GM12878 (cell line): ENCODE measurements around the gene DYNLL2. TPM values are rescaled to one million over a fixed set of nuclear protein-coding genes. Genes with fewer than 3 reads are reported as not detected.

Experiments
- ATAC-seq: fragments of 200-7000 bp; cut with Tn5 transposase; 3 replicates; pipeline ENCODE4 v1.9.1; 2020; ENCODE audit warnings: mild to moderate bottlenecking, moderate library complexity
- BruUV-seq: library from RNA; stranded (reverse); fragments of 400-500 nt; replicated peaks from 2 replicates; lab custom pipeline; 2021; lab: Mats Ljungman, UMichigan
- CTCF ChIA-PET: fragments of 300-600 bp; sonication (Branson Sonifier 250); formaldehyde crosslinking; extraction: SDS; loops from one replicate; lab custom pipeline; 2021; ENCODE audit warnings: inconsistent platforms; lab: Yijun Ruan, JAX
- POLR2A ChIA-PET: fragments of 350-600 bp; formaldehyde crosslinking; extraction: SDS; loops from one replicate; lab custom pipeline; 2021; ENCODE audit warnings: inconsistent platforms; lab: Charles Lee
- RAD21 ChIA-PET: fragments of 300-600 bp; sonication (Branson Sonifier 250); formaldehyde crosslinking; loops from one replicate; lab custom pipeline; 2023; ENCODE audit warnings: antibody characterized with exemption; ENCODE audit not compliant: unreplicated experiment; lab: Charles Lee
- SMC1A ChIA-PET: fragments of 300-600 bp; sonication (Branson Sonifier 250); formaldehyde crosslinking; loops from one replicate; lab custom pipeline; 2023; ENCODE audit not compliant: unreplicated experiment, uncharacterized antibody; lab: Charles Lee
- DNase-seq: peaks from one replicate; pipeline ENCODE4 v3.0.0-alpha.2; 2011; ENCODE audit warnings: low read depth, low spot score
- FAIRE-seq: peaks from 3 replicates; lab custom pipeline; 2011; peaks lifted over from hg19 to GRCh38; lab: Jason Lieb, UNC
- H2AFZ ChIP-seq: 2 replicates; pipeline ENCODE4 v1.6.0; 2011; ENCODE audit warnings: low read depth, low read length, control low read depth; ENCODE audit not compliant: control insufficient read depth
- H3K27ac ChIP-seq: 2 replicates; pipeline ENCODE4 v1.5.1; 2011; ENCODE audit warnings: control low read depth; ENCODE audit not compliant: control insufficient read depth, insufficient read depth
- H3K27me3 ChIP-seq, 2 experiments: replicated peaks in 1 of 2; 2 replicates each; pipeline versions ENCODE4 v1.6.0 to v1.6.1; 2011; ENCODE audit warnings: low read length in 1 of 2; ENCODE audit not compliant: control insufficient read depth in 2 of 2, insufficient read depth in 2 of 2
- H3K36me3 ChIP-seq, 2 experiments: 2 replicates each; pipeline ENCODE4 v1.5.1; 2011; ENCODE audit warnings: low read length in 1 of 2; ENCODE audit not compliant: control insufficient read depth in 2 of 2, insufficient read depth in 2 of 2
- H3K4me1 ChIP-seq: 2 replicates; pipeline ENCODE4 v1.6.1; 2011; ENCODE audit warnings: mild to moderate bottlenecking, low read length, moderate library complexity, mixed read lengths; ENCODE audit not compliant: control insufficient read depth, insufficient read depth
- H3K4me2 ChIP-seq: 2 replicates; pipeline ENCODE4 v1.6.0; 2011; ENCODE audit warnings: control low read depth; ENCODE audit not compliant: control insufficient read depth, insufficient read depth
- H3K4me3 ChIP-seq: fragments of 200-600 bp; sonication (generic); 2 replicates; pipeline ENCODE4 v1.5.1; 2016
- H3K79me2 ChIP-seq: 2 replicates; pipeline ENCODE4 v1.6.0; 2011; ENCODE audit warnings: low read length; ENCODE audit not compliant: control insufficient read depth, insufficient read depth
- H3K9ac ChIP-seq: 2 replicates; pipeline ENCODE4 v1.8.0; 2011; ENCODE audit warnings: low read length, control low read depth, mixed read lengths; ENCODE audit not compliant: control insufficient read depth, insufficient read depth
- H3K9me3 ChIP-seq: replicated peaks from 3 replicates; pipeline ENCODE4 v1.5.1; 2011; ENCODE audit warnings: mild to moderate bottlenecking, low read length; ENCODE audit not compliant: control insufficient read depth, insufficient read depth
- H4K20me1 ChIP-seq: 2 replicates; pipeline ENCODE4 v1.6.0; 2011; ENCODE audit not compliant: control insufficient read depth, insufficient read depth
- CEBPB ChIP-seq, 2 experiments: fragments of 150-350 bp in 1 of 2; IDR thresholded peaks; 2 replicates each; pipeline ENCODE4 v1.6.1; 2012 to 2014; ENCODE audit warnings: low read depth in 2 of 2, low read length in 2 of 2, borderline replicate concordance in 1 of 2, inconsistent platforms in 1 of 2
- CUX1 ChIP-seq: IDR thresholded peaks from 2 replicates; pipeline ENCODE4 v1.6.1; 2012; ENCODE audit warnings: improper control_type of control experiment, low read depth, low read length; ENCODE audit not compliant: insufficient replicate concordance
- KDM1A ChIP-seq: fragments of 200-600 bp; sonication (generic); IDR thresholded peaks from 2 replicates; pipeline ENCODE4 v1.6.1; 2016; ENCODE audit warnings: borderline replicate concordance
- MEF2B ChIP-seq: fragments of 450-650 bp; IDR thresholded peaks from 2 replicates; pipeline ENCODE4 v1.6.1; 2018; ENCODE audit warnings: mild to moderate bottlenecking, moderate library complexity; ENCODE audit not compliant: partially characterized antibody, poor library complexity, severe bottlenecking
- NFYA ChIP-seq: IDR thresholded peaks from 2 replicates; pipeline ENCODE4 v1.6.1; 2011; ENCODE audit warnings: low read depth, mild to moderate bottlenecking, low read length, improper control_type of control experiment, borderline replicate concordance
- POLR2AphosphoS5 ChIP-seq: IDR thresholded peaks from 2 replicates; pipeline ENCODE4 v1.6.1; 2011; ENCODE audit warnings: mild to moderate bottlenecking, low read length, inconsistent platforms
- PRDM15 ChIP-seq: fragments of 450-650 bp; formaldehyde crosslinking; IDR thresholded peaks from 2 replicates; pipeline ENCODE4 v1.4.0; 2020; ENCODE audit warnings: mild to moderate bottlenecking, moderate library complexity
- RUNX3 ChIP-seq: IDR thresholded peaks from 2 replicates; pipeline ENCODE4 v1.6.1; 2012; ENCODE audit warnings: low read length, inconsistent platforms
- WGBS: methylation state at CpG from one replicate; pipeline ENCODE4 v1.1.6; 2016; ENCODE audit warnings: low lambda C conversion rate; ENCODE audit not compliant: insufficient replicate concordance, insufficient coverage; ENCODE audit errors: missing lambda C conversion rate; 5-methylcytosine and 5-hydroxymethylcytosine counted together
- in situ Hi-C: fragments of 300-500 bp; cut with MboI; formaldehyde crosslinking; loops from 9 replicates; pipeline ENCODE4 v1.14.3; 2018; ENCODE audit warnings: mixed read lengths
- intact Hi-C: fragments of 100-400 bp; cut with micrococcal nuclease; formaldehyde crosslinking; loops from one replicate; pipeline ENCODE4 v1.14.2; 2022; ENCODE audit not compliant: unreplicated experiment
- polyA plus RNA-seq, 11 experiments: library from polyadenylated mRNA; depleted of rRNA in 4 of 11; unstranded in 6 of 11; stranded (reverse) in 5 of 11; fragments of >200 nt; fragmentation: Nextera tagmentation in 4 of 11; fragmentation: Illumina TruSeq in 1 of 11; extraction: Ambion mirVana in 4 of 11; extraction: Trizol in 1 of 11; gene quantifications; 1 replicate in 1 of 11; 2 replicates in 10 of 11; pipeline versions ENCODE4 v1.2.1 to v1.2.3, GENCODE V29; 2011 to 2016; ENCODE audit warnings: inconsistent platforms in 2 of 11, missing spikeins in 2 of 11, low read depth in 1 of 11
- total RNA-seq, 4 experiments: library from RNA; depleted of rRNA in 3 of 4; stranded (reverse); fragments of >200 nt in 3 of 4; fragmentation: Illumina TruSeq in 1 of 4; extraction: Trizol in 1 of 4; gene quantifications; 2 replicates each; pipeline versions ENCODE4 v1.2.1 to v1.2.3, GENCODE V29; 2013 to 2021

DYNLL2 gene
- total and polyA plus RNA-seq, 10 of the 15 experiments (the other 5 are each of a cell fraction or from before 2014, with no cell fraction given), result 0.62 to 19.2 (median 9.1) TPM

- TF ChIP-seq CUX1 (no peak), POLR2AphosphoS5 (no peak), MEF2B (no peak)
Measured at GRCh38 chr17:58059141-58059540, 24.1 kb upstream of the DYNLL2 start (continued).

- in situ Hi-C loops, result no loop called here
- 31% methylated on average over 9 of the region's 9 CpGs for WGBS
- CTCF ChIA-PET, result interaction anchor here (1.1 kb wide), 1 partner anchor 8 kb away, joined by 3 read pairs; no protein-coding TSS in a partner anchor
Measured at GRCh38 chr17:58060596-58061191, 22.5 kb upstream of the DYNLL2 start.

More at GRCh38 chr17:58060596-58061191, 22.5 kb upstream of the DYNLL2 start:
- Histone ChIP-seq H3K9ac (no peak overlapping the region), H3K9me3 (no peaks in the 10 kb centered on the region), H3K36me3 (no peaks in the 10 kb centered on the region), H2AFZ (no peak overlapping the region), H3K27ac (no peak overlapping the region), H4K20me1 (no peaks in the 10 kb centered on the region), H3K79me2 (no peaks in the 10 kb centered on the region), H3K4me2 (no peak overlapping the region), H3K4me1 (no peaks in the 10 kb centered on the region), H3K4me3 (no peak overlapping the region), H3K27me3 (no peaks in the 10 kb centered on the region; a peak in 1 of 4 replicates)
- intact Hi-C loops, result no loop called here
- BruUV-seq, result no TSS peak
- ChIA-PET SMC1A (no interaction called here), POLR2A (no interaction called here), RAD21 (no interaction called here)
- FAIRE-seq, result no peak
- TF ChIP-seq KDM1A (no peak), CEBPB (IDR thresholded peaks at IDR 0.05; ENCODE audit: borderline replicate concordance in 1 of 2, low read depth in 2 of 2, low read length in 2 of 2) (no peak), RUNX3 (no peak), PRDM15 (CRISPR knock-in tag) (no peak), NFYA (no peak)
- ATAC-seq, result no peak
- DNase-seq, result no peak
